Esophagus squamous epithelium (tissue), 5 donors: Measurements from ENCODE around the gene HEPACAM. TPM values are rescaled to one million over a fixed set of nuclear protein-coding genes. Genes with fewer than 3 reads are reported as not detected.

ENCODE experiments used
- DNase-seq: peaks from one replicate; lab custom pipeline; 2025; lab: John Stamatoyannopoulos, UW
- H3K27ac ChIP-seq, 4 donors: fragments of 200-600 bp; sonication (generic); one replicate each; pipeline ENCODE4 v1.5.1; 2016 to 2019; ENCODE audit warnings: mild to moderate bottlenecking in 1 of 4
- H3K27me3 ChIP-seq, 4 donors: fragments of 200-600 bp; sonication (generic); 1 replicate in 3 of 4; 2 replicates in 1 of 4; pipeline versions ENCODE4 v1.5.1 to v1.6.0; 2017 to 2021; ENCODE audit warnings: antibody characterized with exemption in 1 of 4
- H3K36me3 ChIP-seq, 3 donors: fragments of 200-600 bp; sonication (generic); one replicate each; pipeline ENCODE4 v1.5.1; 2016 to 2019
- H3K4me1 ChIP-seq, 3 donors: fragments of 200-600 bp; sonication (generic); one replicate each; pipeline ENCODE4 v1.5.1; 2017 to 2019
- H3K4me3 ChIP-seq, 4 donors: fragments of 200-600 bp; sonication (generic); 1 replicate in 3 of 4; 2 replicates in 1 of 4; pipeline ENCODE4 v1.5.1; 2016 to 2019; ENCODE audit warnings: mild to moderate bottlenecking in 2 of 4, moderate library complexity in 1 of 4
- H3K9me3 ChIP-seq, 3 donors: fragments of 200-600 bp; sonication (generic); one replicate each; pipeline ENCODE4 v1.5.1; 2016 to 2019
- POLR2A ChIP-seq, 4 donors: fragments of 450-650 bp; IDR thresholded peaks; one replicate each; pipeline ENCODE4 v1.6.1; 2017; ENCODE audit warnings: antibody characterized with exemption in 4 of 4, mild to moderate bottlenecking in 4 of 4, moderate library complexity in 3 of 4
- WGBS, 2 donors: methylation state at CpG; one replicate each; pipeline ENCODE4 v1.1.5; 2018; 5-methylcytosine and 5-hydroxymethylcytosine counted together
- intact Hi-C: fragments of 100-400 bp; cut with DNase I; formaldehyde crosslinking; loops from one replicate; pipeline ENCODE4 v1.15.0; 2022
- total RNA-seq, 4 donors: library from RNA; depleted of rRNA; stranded (reverse); fragments of >200 nt; gene quantifications; one replicate each; pipeline ENCODE4 v1.1.0, GENCODE V29; 2016
- TF ChIP-seq, protein P1 (sequence below), 6 experiments: fragments of 450-650 bp in 4 of 6; fragments of 200-600 bp in 2 of 6; sonication (generic) in 2 of 6; IDR thresholded peaks; one replicate each; pipeline ENCODE4 v1.5.1; 2016 to 2019; ENCODE audit warnings: antibody characterized with exemption in 6 of 6, mild to moderate bottlenecking in 4 of 6, moderate library complexity in 4 of 6
- donor health status: DM: yes; HTN: yes; CAD: no.

The HEPACAM gene
- total RNA-seq, 4 donors from 2014 or later: not detected

GRCh38 chr11:124917115-124917637, 18.7 kb downstream of the HEPACAM start:
- Histone ChIP-seq H3K4me3 (no peak overlapping the region), H3K4me1 (peaks cover 0 to 11% (median 2%) of the 10 kb centered on the region in 3 donors), H3K27me3 (peaks cover 0 to 42% (median 0%) of the 10 kb centered on the region in 4 donors), H3K27ac (no peak overlapping the region), H3K36me3 (no peaks in the 10 kb centered on the region), H3K9me3 (peaks cover 0 to 2% (median 0%) of the 10 kb centered on the region in 3 donors)
- intact Hi-C loops: no loop called here
- no peak for DNase-seq
- 74 to 89% methylated on average over 5 to 6 of the region's 6 CpGs for WGBS, 2 donors
- TF ChIP-seq POLR2A (IDR thresholded peaks at IDR 0.05): no peak
- TF ChIP-seq, protein P1, sequence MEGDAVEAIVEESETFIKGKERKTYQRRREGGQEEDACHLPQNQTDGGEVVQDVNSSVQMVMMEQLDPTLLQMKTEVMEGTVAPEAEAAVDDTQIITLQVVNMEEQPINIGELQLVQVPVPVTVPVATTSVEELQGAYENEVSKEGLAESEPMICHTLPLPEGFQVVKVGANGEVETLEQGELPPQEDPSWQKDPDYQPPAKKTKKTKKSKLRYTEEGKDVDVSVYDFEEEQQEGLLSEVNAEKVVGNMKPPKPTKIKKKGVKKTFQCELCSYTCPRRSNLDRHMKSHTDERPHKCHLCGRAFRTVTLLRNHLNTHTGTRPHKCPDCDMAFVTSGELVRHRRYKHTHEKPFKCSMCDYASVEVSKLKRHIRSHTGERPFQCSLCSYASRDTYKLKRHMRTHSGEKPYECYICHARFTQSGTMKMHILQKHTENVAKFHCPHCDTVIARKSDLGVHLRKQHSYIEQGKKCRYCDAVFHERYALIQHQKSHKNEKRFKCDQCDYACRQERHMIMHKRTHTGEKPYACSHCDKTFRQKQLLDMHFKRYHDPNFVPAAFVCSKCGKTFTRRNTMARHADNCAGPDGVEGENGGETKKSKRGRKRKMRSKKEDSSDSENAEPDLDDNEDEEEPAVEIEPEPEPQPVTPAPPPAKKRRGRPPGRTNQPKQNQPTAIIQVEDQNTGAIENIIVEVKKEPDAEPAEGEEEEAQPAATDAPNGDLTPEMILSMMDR (IDR thresholded peaks at IDR 0.05): no peak

DNA sequence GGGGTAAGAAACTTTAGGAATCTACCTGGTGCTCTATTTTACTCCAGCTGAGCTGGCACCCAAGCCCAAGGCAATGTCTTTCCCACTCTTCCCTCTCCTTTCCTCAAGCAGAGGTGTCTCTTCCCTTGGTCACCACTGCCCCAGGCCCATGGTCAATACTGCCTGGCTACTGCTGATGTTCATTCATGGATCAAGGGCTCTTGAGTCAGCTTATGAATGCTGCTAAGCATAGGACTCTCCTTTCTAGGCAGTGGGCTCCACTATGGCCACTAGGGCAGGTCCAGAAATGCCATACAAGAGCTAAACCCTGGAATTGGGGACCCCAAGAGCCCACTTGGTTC, 19.5 kb downstream of the HEPACAM start:
- Histone ChIP-seq H3K27me3 (peaks cover 0 to 34% (median 0%) of the 10 kb centered on the region in 4 donors), H3K36me3 (no peaks in the 10 kb centered on the region), H3K9me3 (peaks cover 0 to 4% (median 0%) of the 10 kb centered on the region in 3 donors), H3K4me3 (no peak overlapping the region), H3K27ac (no peak overlapping the region), H3K4me1 (peaks cover 0 to 8% (median 2%) of the 10 kb centered on the region in 3 donors)
- TF ChIP-seq, protein P1 (IDR thresholded peaks at IDR 0.05): no peak
- TF ChIP-seq POLR2A (IDR thresholded peaks at IDR 0.05): no peak
- intact Hi-C loops: no loop called here
- DNase-seq: no peak

DNA sequence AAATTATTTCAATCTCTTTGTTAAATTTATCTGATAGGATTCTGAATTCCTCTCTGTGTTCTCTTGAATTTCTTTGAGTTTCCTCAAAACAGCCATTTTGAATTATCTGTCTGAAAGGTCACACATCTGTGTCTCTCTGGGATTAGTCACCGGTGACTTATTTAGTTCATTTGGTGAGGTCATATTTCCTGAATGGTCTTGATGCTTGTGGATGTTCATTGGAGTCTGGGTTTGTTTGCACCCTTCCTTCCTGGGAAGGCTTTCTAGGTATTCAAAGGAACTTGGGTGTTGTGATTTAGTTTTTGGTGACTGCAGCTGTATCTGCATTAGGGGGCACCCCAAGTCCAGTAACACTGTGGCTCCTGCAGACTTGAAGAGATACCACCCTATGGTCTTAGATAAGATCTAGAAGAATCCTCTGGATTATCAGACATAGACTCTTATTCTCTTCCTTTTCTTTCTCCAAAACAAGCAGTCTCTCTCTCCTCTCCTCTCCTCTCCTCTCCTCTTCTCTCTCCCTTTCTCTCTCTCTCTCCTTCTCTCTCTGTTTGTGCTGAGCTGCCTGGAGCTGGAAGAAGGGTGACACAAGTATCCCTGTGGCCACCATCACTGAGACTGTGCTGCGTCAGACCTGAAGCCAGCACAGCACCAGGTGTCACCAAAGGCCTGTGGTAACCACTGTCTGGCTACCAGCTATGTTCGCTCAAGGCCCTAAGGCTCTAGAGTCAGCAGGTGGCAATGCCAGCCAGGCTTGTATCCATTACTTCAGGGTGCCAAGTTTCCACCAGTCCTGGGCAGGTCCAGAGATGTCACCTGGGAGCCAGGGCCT, 20.1 kb downstream of the HEPACAM start:
- 55 to 64% methylated on average over 2 to 3 of the region's 3 CpGs for WGBS, 2 donors

DNA sequence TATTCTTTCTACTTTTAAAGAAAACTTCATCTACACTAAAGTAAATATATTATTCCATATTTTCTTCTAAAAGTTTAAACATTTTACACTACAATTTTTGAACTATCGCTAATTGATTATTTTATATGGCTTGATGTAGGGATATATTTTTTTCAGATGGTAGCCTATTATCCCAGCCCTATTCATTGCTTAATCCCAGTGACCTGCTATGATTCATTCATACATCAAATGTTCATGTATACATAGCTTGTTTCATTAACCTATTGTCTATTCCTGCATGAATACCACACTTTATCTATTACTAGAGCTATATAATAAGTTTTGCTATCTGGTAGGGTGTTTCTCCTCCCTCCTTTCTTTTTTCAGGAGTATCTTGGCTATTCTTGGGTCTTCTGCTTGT, 33.2 kb downstream of the HEPACAM start:
- Histone ChIP-seq H3K27me3 (peaks cover 0 to 35% (median 0%) of the 10 kb centered on the region in 4 donors), H3K4me3 (no peak overlapping the region), H3K4me1 (peaks cover 0 to 29% (median 7%) of the 10 kb centered on the region in 3 donors), H3K36me3 (no peaks in the 10 kb centered on the region), H3K27ac (no peak overlapping the region), H3K9me3 (no peaks in the 10 kb centered on the region)
- no peak for DNase-seq
- intact Hi-C loops: no loop called here
- 82 to 85% methylated on average over 1 of the region's 1 CpG for WGBS, 2 donors
- TF ChIP-seq, protein P1 (IDR thresholded peaks at IDR 0.05): no peak
- no peak for TF ChIP-seq POLR2A (IDR thresholded peaks at IDR 0.05)

More for the DNA sequence above, 20.1 kb downstream of the HEPACAM start:
- no peak for DNase-seq
- peaks cover 0 to 2% (median 0%) of the 10 kb centered on the region in 3 donors for H3K4me1 ChIP-seq
- intact Hi-C loops: no loop called here
- no peak for TF ChIP-seq POLR2A (IDR thresholded peaks at IDR 0.05)
- TF ChIP-seq, protein P1 (IDR thresholded peaks at IDR 0.05): no peak
- no peaks in the 10 kb centered on the region for H3K36me3 ChIP-seq
- H3K27me3 ChIP-seq: peaks cover 0 to 28% (median 0%) of the 10 kb centered on the region in 4 donors
- H3K9me3 ChIP-seq: peaks cover 0 to 8% (median 0%) of the 10 kb centered on the region in 3 donors
- H3K27ac ChIP-seq: no peak overlapping the region
- no peak overlapping the region for H3K4me3 ChIP-seq

- Histone ChIP-seq H3K27ac (peak overlapping the region in 3 of 4 donors; percentile 40 to 87 (median 77)), H3K4me3 (no peak overlapping the region), H3K36me3 (no peaks in the 10 kb centered on the region), H3K4me1 (peaks cover 0 to 32% (median 7%) of the 10 kb centered on the region in 3 donors), H3K27me3 (peaks cover 0 to 35% (median 0%) of the 10 kb centered on the region in 4 donors), H3K9me3 (no peaks in the 10 kb centered on the region)
- intact Hi-C loops: no loop called here
- TF ChIP-seq, protein P1 (IDR thresholded peaks at IDR 0.05): no peak
- no peak for TF ChIP-seq POLR2A (IDR thresholded peaks at IDR 0.05)
- DNase-seq: no peak
- 15 to 17% methylated on average over 3 to 5 of the region's 5 CpGs for WGBS, 2 donors
Measured at GRCh38 chr11:124900464-124900863, 35.4 kb downstream of the HEPACAM start.
